Mesenteric fat pad (tissue), 1 donor: ENCODE data around the gene MC3R. TPM values are rescaled to one million over a fixed set of nuclear protein-coding genes. Genes with fewer than 3 reads are reported as not detected.

ENCODE experiments used
- DNase-seq: peaks from one replicate; pipeline ENCODE4 v3.0.0-alpha.2; 2020; ENCODE audit warnings: low spot score
- total RNA-seq: library from RNA; stranded (reverse); fragmentation: NEBNext Ultra II Directional; extraction: Animal tissue kit (Norgen Biotek cat#: 25700); gene quantifications from one replicate; pipeline ENCODE4 v1.2.1, GENCODE V29; 2021
- donor health status: DM: yes; HTN: yes; CAD: no.

Gene MC3R
- total RNA-seq, 1 donor from 2014 or later, result not detected

DNA sequence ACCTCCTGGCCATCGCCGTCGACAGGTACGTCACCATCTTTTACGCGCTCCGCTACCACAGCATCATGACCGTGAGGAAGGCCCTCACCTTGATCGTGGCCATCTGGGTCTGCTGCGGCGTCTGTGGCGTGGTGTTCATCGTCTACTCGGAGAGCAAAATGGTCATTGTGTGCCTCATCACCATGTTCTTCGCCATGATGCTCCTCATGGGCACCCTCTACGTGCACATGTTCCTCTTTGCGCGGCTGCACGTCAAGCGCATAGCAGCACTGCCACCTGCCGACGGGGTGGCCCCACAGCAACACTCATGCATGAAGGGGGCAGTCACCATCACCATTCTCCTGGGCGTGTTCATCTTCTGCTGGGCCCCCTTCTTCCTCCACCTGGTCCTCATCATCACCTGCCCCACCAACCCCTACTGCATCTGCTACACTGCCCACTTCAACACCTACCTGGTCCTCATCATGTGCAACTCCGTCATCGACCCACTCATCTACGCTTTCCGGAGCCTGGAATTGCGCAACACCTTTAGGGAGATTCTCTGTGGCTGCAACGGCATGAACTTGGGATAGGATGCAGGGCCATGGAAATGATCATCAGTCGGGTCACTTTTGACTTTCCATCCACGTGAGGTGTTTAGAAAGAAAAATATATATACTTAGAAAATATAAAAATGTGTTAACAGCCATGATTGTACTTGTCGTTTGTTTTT, 868 bp downstream of the MC3R start:
- no peak for DNase-seq

DNA sequence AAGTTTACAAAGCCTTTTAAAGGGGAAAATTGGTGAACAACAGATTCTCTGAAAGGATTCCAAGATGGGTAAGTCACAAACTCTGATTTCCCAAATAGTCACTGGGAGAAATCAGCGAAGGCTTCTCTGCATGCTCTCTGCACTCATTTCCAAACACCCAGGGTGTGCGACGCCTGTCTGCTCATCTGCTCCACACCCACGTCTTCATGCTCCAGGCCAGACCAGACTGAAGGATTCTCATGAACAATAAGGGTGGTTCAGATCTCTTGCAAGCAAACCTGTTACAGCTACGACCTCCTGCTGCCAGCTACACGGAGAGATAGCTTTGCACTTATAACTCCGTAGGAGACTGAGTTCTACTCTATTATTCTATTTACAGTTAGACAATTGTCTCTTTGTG, 1.4 kb downstream of the MC3R start:
- no peak for DNase-seq

DNA sequence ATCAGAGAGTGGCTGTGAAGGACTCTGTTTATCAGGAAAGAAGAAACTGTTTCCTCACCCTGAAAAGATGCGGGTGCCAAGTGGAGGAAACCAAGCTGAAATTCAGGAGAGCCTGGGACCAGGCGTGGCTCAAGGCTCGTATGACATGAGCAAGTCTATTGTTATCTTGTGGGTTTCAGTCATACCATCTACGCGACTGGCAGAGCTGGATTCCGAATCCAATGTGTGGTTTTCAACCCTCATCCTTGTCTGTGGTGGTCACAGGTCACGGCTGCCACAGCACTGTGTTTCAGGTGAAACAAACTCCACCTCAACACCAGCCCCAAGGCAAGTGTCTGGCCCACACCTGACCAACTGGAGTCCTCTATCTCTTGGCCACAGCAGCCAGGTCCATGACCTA, 9.1 kb downstream of the MC3R start:
- DNase-seq, result no peak

DNA sequence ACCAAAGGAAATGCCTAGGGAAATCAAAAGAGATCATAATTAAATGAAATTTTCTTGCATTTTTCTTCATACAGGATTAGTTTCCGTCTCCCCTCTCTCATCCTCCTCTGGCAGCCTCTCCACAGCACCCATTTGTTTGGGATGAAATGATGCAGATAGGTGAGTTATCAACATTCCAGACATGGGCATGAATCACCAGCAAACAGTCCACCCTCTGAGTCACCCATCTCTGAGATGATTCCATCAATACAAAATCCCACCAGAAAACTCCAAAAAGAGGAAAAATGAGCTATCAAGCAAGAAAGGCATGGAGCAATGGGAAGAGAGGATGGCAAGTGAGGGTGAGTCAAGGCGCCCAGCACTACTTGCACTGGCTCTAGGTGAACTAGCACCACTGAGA, 11.4 kb downstream of the MC3R start:
- no peak for DNase-seq

DNA sequence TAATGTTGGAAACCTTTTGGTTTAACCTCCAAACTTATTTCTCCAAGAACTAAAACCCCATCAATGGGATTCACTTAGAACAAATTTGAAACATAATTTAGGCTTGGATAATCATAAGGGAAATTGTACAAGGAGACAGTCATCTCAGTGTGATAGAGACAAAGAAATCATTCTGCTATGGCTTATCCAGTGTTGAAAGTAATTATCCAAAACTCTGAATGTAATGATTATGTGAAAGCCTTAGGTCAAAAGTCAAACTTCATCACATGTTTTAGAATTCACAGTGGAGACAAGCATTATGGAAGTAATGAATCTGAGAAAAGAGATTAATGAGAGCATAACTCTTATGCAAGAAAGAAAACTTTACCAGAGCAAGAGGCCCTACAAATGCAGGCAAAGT, 20.0 kb downstream of the MC3R start:
- DNase-seq, result no peak

GRCh38 chr20:56271974-56272373, 23.4 kb downstream of the MC3R start:
- no peak for DNase-seq

DNA sequence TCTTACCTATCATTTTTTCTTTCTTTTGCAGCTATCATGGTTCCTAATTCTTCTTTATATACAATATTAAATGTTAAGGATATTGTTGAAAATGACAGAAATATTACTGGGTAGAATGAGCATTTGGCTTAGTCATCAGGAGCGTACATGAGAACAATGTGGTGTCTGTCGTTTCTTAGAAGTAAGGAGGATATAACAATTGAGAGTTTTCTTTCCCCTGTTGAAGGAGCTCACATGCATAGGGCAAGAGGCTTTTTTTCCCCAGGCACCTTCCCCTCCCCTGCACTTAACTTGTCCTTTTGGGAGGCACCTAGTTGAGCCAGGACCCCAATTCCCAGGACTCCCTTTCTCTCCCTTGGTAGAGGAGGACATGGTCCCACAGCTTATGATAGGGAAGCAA, 25.0 kb downstream of the MC3R start:
- no peak for DNase-seq

- no peak for DNase-seq
These were observed 25.6 kb downstream of the MC3R start for GRCh38 chr20:56274156-56274555.

GRCh38 chr20:56278196-56278595, 29.7 kb downstream of the MC3R start:
- DNase-seq, result no peak

GRCh38 chr20:56285496-56285895, 37.0 kb downstream of the MC3R start:
- DNase-seq, result no peak

DNA sequence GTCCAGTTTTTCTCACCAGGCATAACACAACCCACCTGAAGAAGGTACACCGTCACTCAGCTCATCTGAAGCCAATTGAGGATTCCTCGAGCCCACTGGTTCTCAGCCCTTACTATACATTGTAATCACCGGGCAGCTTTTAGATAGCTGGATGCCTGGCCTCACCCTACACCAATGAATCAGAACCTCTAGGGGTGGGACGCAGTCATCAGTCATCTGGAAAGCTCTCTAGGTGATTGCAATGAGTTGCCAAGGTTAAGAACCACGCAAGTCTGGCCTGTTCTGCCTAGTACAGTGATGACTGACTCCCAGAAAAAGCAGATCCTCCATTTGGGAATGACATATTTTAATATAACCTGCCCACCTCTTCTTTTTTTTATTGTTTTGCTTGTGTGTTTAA, 41.1 kb downstream of the MC3R start:
- no peak for DNase-seq

- DNase-seq, result no peak
These were observed 50.8 kb downstream of the MC3R start for GRCh38 chr20:56299362-56299761.

Other genes with a start within 250 kb of the MC3R start
- 0.32 TPM for gene CBLN4, start 243.2 kb upstream of the MC3R start, total RNA-seq
- 48.3 TPM for gene FAM210B, start 110.2 kb downstream of the MC3R start, total RNA-seq
- 1.4 TPM for gene AURKA, start 143.5 kb downstream of the MC3R start, total RNA-seq
- gene CSTF1, start 143.9 kb downstream of the MC3R start, total RNA-seq, result 21.2 TPM
- gene CASS4, start 163.5 kb downstream of the MC3R start, total RNA-seq, result 3.1 TPM
- 80.6 TPM for gene RTF2, start 219.9 kb downstream of the MC3R start, total RNA-seq